Measurements from ENCODE around the gene SH2D3C.

Gene SH2D3C

GRCh38 chr9:127734247-127734746 lies 44.2 kb downstream of the SH2D3C start:
- in situ Hi-C loops (cut with MboI; ENCODE audit: low pct_unique_long_range_greater_than_20kb, low sequenced_read_pairs, unreplicated experiment): no loop called here
- TF ChIP-seq CTCF (IDR thresholded peaks at IDR 0.05; ENCODE audit: extremely low read depth, insufficient read depth, missing control alignments): no peak
- no peak for DNase-seq (ENCODE audit: low spot score)

DNA sequence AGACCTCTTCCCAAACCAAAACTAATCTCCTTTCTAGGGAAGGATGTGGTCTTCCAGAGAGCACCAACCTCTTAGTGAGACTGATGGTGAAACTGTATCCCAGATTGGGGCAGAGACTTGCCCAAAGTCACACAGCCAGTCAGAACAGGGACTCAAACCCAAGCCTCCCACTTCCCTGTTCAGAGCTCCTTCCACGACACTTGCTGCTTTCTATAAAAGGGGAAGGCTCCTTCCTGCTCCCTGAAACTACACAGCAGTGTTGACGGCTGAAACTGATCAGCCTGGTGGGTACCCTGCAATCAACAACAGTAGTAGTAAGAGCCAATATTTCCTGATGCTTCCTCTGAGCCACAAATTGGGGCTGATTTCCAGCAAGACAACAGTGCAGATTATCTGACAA lies 44.9 kb downstream of the SH2D3C start:
- TF ChIP-seq CTCF (IDR thresholded peaks at IDR 0.05; ENCODE audit: extremely low read depth, insufficient read depth, missing control alignments): no peak
- in situ Hi-C loops (cut with MboI; ENCODE audit: low pct_unique_long_range_greater_than_20kb, low sequenced_read_pairs, unreplicated experiment): no loop called here
- no peak for DNase-seq (ENCODE audit: low spot score)

DNA sequence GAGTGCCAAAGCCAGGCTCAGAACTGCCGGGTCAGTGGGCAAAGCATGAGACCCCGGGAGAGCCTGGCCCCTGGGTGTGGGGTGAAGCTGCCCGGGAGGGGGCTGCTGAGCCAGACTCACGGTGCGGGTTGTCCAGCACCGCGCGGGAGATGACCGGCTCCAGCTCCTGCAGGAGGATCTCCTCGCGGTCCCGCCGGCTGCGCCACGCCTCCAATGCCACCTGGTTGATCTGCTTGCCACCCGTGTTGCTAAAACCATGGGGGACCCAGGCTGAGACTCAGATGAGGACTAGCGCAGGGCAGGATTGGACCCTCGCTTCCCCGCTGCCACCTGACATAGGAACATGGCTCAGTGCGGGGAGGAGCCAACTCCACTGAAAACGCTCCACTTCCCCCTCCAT lies 46.0 kb downstream of the SH2D3C start:
- no peak for DNase-seq (ENCODE audit: low spot score)
- no peak for TF ChIP-seq CTCF (IDR thresholded peaks at IDR 0.05; ENCODE audit: extremely low read depth, insufficient read depth, missing control alignments)
- in situ Hi-C loops (cut with MboI; ENCODE audit: low pct_unique_long_range_greater_than_20kb, low sequenced_read_pairs, unreplicated experiment): no loop called here

DNA sequence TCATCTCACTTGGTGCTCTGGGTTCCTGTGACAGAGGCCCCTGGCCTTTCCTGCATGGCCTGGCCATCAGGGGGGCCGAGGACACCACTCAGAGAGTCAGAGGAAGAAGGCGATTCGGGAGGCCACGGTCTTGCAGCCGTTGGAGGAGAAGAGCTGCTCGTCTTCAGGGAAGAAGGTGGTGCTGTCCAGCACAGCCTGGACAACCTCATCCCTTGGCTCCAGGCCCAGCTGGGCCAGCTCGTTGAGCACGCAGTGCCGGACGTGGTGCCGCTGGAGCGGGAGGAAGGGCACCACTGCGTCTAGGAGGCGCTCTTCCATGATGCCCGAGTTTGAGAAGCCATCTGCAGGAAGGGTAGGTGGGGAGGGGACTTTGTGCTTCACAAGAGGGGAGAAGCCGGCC lies 46.5 kb downstream of the SH2D3C start:
- TF ChIP-seq CTCF (IDR thresholded peaks at IDR 0.05; ENCODE audit: extremely low read depth, insufficient read depth, missing control alignments): no peak
- in situ Hi-C loops (cut with MboI; ENCODE audit: low pct_unique_long_range_greater_than_20kb, low sequenced_read_pairs, unreplicated experiment): no loop called here

GRCh38 chr9:127730799-127731410 lies 47.6 kb downstream of the SH2D3C start:
- in situ Hi-C loops (cut with MboI; ENCODE audit: low pct_unique_long_range_greater_than_20kb, low sequenced_read_pairs, unreplicated experiment): no loop called here
- no peak for DNase-seq (ENCODE audit: low spot score)
- TF ChIP-seq CTCF (IDR thresholded peaks at IDR 0.05; ENCODE audit: extremely low read depth, insufficient read depth, missing control alignments): no peak

More for the DNA sequence above, 46.5 kb downstream of the SH2D3C start:
- DNase-seq (ENCODE audit: low spot score): no peak

GRCh38 chr9:127730262-127730661 lies 48.2 kb downstream of the SH2D3C start:
- DNase-seq (ENCODE audit: low spot score): no peak
- no peak for TF ChIP-seq CTCF (IDR thresholded peaks at IDR 0.05; ENCODE audit: extremely low read depth, insufficient read depth, missing control alignments)
- in situ Hi-C loops (cut with MboI; ENCODE audit: low pct_unique_long_range_greater_than_20kb, low sequenced_read_pairs, unreplicated experiment): no loop called here

All from GM13977 (cell line).